ENCODE data around the gene UBE2B.
"Not testable (repeated sequence)": the region's sequence is repeated elsewhere in the genome, so short reads cannot be mapped to it uniquely, and the experiment has no call there.

DNA sequence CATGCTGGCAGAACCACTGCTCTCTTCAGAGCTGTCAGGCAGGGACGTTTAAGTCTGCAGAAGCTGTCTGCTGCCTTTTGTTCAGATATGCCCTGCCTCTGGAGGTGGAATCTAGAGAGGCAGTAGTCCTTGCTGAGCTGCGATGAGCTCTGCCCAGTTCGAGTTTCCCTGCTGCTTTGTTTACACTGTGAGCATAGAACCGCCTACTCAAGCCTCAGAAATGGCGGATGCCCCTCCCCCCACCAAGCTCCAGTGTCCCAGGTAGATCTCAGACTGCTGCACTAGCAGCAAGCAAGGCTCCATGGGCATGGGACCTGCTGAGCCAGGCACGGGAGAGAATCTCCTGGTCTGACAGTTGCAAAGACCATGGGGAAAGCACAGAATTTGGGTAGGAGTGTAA is 34.5 kb upstream of the UBE2B start:
- not testable (repeated sequence) for TF ChIP-seq CTCF (IDR thresholded peaks at IDR 0.05; ENCODE audit: insufficient read depth, low read length, poor library complexity, severe bottlenecking); EZH2phosphoT487 (conservative IDR thresholded peaks at IDR 0.05; ENCODE audit: low read length)
